A549 (cell line): ENCODE results near the gene SLC24A4. TPM values are rescaled to one million over a fixed set of nuclear protein-coding genes. Genes with fewer than 3 reads are reported as not detected.
A peak's percentile ranks its signal among the peaks of the same experiment; 100 is the strongest.

Experiments
- ATAC-seq, 2 experiments: fragments of 200-7000 bp in 1 of 2; fragments of >200 bp in 1 of 2; cut with Nextera tagmentation in 1 of 2; cut with Tn5 transposase in 1 of 2; 3 replicates each; pipeline versions ENCODE4 v1.8.0 to v1.9.1; 2018 to 2020; ENCODE audit warnings: mild to moderate bottlenecking in 1 of 2, moderate library complexity in 1 of 2
- CTCF ChIA-PET: fragments of 300-600 bp; sonication (Branson Sonifier 250); formaldehyde crosslinking; extraction: SDS; loops from one replicate; lab custom pipeline; 2021; ENCODE audit warnings: antibody characterized with exemption, inconsistent platforms; lab: Yijun Ruan, JAX
- POLR2A ChIA-PET: fragments of 350-600 bp; formaldehyde crosslinking; extraction: SDS; loops from one replicate; lab custom pipeline; 2021; ENCODE audit warnings: antibody characterized with exemption, inconsistent platforms; lab: Yijun Ruan, JAX
- DNase-seq, 2 experiments: peaks; one replicate each; pipeline versions ENCODE4 v3.0.0 to v3.0.0-alpha.2; 2011 to 2016; ENCODE audit warnings: low read depth in 1 of 2, low spot score in 1 of 2
- FAIRE-seq: peaks from 2 replicates; lab custom pipeline; 2011; peaks lifted over from hg19 to GRCh38; lab: Jason Lieb, UNC
- H3K27ac ChIP-seq, 2 experiments: fragments of >200 bp; sonication (Bioruptor Twin); formaldehyde crosslinking; 3 replicates each; pipeline ENCODE4 v1.5.1; 2016 to 2017
- H3K4me1 ChIP-seq: fragments of >200 bp; sonication (Bioruptor Twin); formaldehyde crosslinking; 3 replicates; pipeline ENCODE4 v1.6.1; 2016
- H3K4me2 ChIP-seq: fragments of >200 bp; sonication (Bioruptor Twin); formaldehyde crosslinking; 3 replicates; pipeline ENCODE4 v1.6.1; 2016
- H3K4me3 ChIP-seq: fragments of >200 bp; sonication (Bioruptor Twin); formaldehyde crosslinking; 3 replicates; pipeline ENCODE4 v1.5.1; 2016
- H3K9me3 ChIP-seq: fragments of >200 bp; sonication (Bioruptor Twin); formaldehyde crosslinking; 3 replicates; pipeline ENCODE4 v1.6.1; 2016
- EHMT2 ChIP-seq: fragments of 200-600 bp; sonication (generic); IDR thresholded peaks from 2 replicates; pipeline ENCODE4 v1.6.1; 2016; ENCODE audit warnings: antibody characterized with exemption, low read depth, mild to moderate bottlenecking, moderate library complexity
- EP300 ChIP-seq, 2 experiments: fragments of >200 bp; sonication (Bioruptor Twin); formaldehyde crosslinking; IDR thresholded peaks; 2 replicates in 1 of 2; 3 replicates in 1 of 2; pipeline ENCODE4 v1.6.1; 2016 to 2017
- ESRRA ChIP-seq: fragments of 150-350 bp; IDR thresholded peaks from 2 replicates; pipeline ENCODE4 v1.6.1; 2014; ENCODE audit warnings: mild to moderate bottlenecking, low read length, borderline replicate concordance
- HOXB13 ChIP-seq: fragments of 250-450 bp; sonication (Bioruptor Pico); IDR thresholded peaks from 2 replicates; pipeline ENCODE4 v1.5.0; 2020; ENCODE audit warnings: low read depth, mild to moderate bottlenecking, moderate library complexity
- HOXB5 ChIP-seq: fragments of 250-450 bp; sonication (Bioruptor Pico); IDR thresholded peaks from 2 replicates; pipeline ENCODE4 v1.5.0; 2020; ENCODE audit warnings: mild to moderate bottlenecking, moderate library complexity
- MYC ChIP-seq: IDR thresholded peaks from 2 replicates; pipeline ENCODE4 v1.6.1; 2012; ENCODE audit warnings: mild to moderate bottlenecking, inconsistent platforms, low read length, improper control_type of control experiment, borderline replicate concordance
- RAD21 ChIP-seq, 2 experiments: fragments of >200 bp in 1 of 2; sonication (Bioruptor Twin) in 1 of 2; formaldehyde crosslinking in 1 of 2; IDR thresholded peaks in 1 of 2; conservative IDR thresholded peaks in 1 of 2; 2 replicates in 1 of 2; 3 replicates in 1 of 2; pipeline ENCODE4 v1.6.1; 2012 to 2018; ENCODE audit warnings: inconsistent platforms in 1 of 2
- RCOR1 ChIP-seq: fragments of 150-350 bp; IDR thresholded peaks from 2 replicates; pipeline ENCODE4 v1.6.1; 2014; ENCODE audit warnings: antibody characterized with exemption, low read length, low read depth
- SMC3 ChIP-seq: fragments of >200 bp; sonication (Bioruptor Twin); formaldehyde crosslinking; IDR thresholded peaks from 3 replicates; pipeline ENCODE4 v1.6.1; 2018; ENCODE audit warnings: inconsistent platforms
- ZC3H11A ChIP-seq: fragments of 450-650 bp; IDR thresholded peaks from 2 replicates; pipeline ENCODE4 v1.6.1; 2014; ENCODE audit warnings: antibody characterized with exemption, mild to moderate bottlenecking
- ZSCAN20 ChIP-seq: fragments of 250-450 bp; sonication (Bioruptor Pico); IDR thresholded peaks from 2 replicates; pipeline ENCODE4 v1.8.0; 2022; ENCODE audit warnings: mild to moderate bottlenecking, moderate library complexity
- WGBS: methylation state at CpG from one replicate; pipeline ENCODE4 v1.1.6; 2017; ENCODE audit errors: missing lambda C conversion rate; 5-methylcytosine and 5-hydroxymethylcytosine counted together
- polyA plus RNA-seq, 4 experiments: library from polyadenylated mRNA; depleted of rRNA in 3 of 4; stranded (reverse); fragments of >200 nt; fragmentation: RNase III in 1 of 4; extraction: RNeasy Plus Mini Kit Qiagen cat#74134 plus additional on column Dnase treatment in 1 of 4; gene quantifications; 2 replicates in 3 of 4; 3 replicates in 1 of 4; pipeline ENCODE4 v1.2.3, GENCODE V29; 2011 to 2017
- TF ChIP-seq, protein P1 (sequence below): fragments of >200 bp; sonication (Bioruptor Twin); formaldehyde crosslinking; IDR thresholded peaks from 3 replicates; pipeline ENCODE4 v1.5.1; 2016
- TF ChIP-seq, protein P2 (sequence below): fragments of 150-350 bp; IDR thresholded peaks from 2 replicates; pipeline ENCODE4 v1.6.1; 2014; ENCODE audit warnings: low read depth, mild to moderate bottlenecking, low read length
- TF ChIP-seq, protein P3 (sequence below): IDR thresholded peaks from 2 replicates; pipeline ENCODE4 v1.6.1; 2012; ENCODE audit warnings: low read depth, borderline replicate concordance
- TF ChIP-seq, protein P4 (sequence below): fragments of 250-450 bp; sonication (Bioruptor Pico); IDR thresholded peaks from 2 replicates; pipeline ENCODE4 v1.5.0; 2021; ENCODE audit warnings: mild to moderate bottlenecking, moderate library complexity, borderline replicate concordance

SLC24A4 gene
- polyA plus RNA-seq, 2 of the 4 experiments (the other 2 are of a cell fraction), result 0.05 to 0.19 TPM

DNA sequence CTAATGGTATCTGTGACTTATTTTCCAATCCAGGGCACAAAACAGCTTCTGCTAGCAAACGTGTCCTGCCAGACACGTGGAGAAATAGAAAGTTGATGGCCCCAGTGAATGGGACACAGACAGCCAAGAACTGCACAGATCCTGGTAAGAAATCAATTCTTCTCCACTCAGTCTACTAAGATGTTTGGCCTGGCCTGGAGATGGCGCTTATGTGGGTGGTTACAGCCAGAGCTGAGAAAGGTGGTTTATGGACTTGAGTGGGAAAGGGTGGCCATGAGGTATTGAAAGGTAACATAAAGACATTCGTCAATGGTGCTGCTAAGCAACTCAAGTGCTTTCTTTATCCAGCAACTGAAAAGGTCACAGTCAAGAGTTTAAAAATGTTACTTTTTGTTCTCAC, 2.9 kb downstream of the SLC24A4 start:
- peak in 1 of 2 experiments; percentile 18 for DNase-seq
- TF ChIP-seq MYC (no peak), SMC3 (0 out of 3 replicates have a peak, but pooled peaks have one; percentile 20)
- TF ChIP-seq, protein P1, sequence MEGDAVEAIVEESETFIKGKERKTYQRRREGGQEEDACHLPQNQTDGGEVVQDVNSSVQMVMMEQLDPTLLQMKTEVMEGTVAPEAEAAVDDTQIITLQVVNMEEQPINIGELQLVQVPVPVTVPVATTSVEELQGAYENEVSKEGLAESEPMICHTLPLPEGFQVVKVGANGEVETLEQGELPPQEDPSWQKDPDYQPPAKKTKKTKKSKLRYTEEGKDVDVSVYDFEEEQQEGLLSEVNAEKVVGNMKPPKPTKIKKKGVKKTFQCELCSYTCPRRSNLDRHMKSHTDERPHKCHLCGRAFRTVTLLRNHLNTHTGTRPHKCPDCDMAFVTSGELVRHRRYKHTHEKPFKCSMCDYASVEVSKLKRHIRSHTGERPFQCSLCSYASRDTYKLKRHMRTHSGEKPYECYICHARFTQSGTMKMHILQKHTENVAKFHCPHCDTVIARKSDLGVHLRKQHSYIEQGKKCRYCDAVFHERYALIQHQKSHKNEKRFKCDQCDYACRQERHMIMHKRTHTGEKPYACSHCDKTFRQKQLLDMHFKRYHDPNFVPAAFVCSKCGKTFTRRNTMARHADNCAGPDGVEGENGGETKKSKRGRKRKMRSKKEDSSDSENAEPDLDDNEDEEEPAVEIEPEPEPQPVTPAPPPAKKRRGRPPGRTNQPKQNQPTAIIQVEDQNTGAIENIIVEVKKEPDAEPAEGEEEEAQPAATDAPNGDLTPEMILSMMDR, result 0 out of 3 replicates have a peak, but pooled peaks have one; percentile 11
- WGBS, result 16% methylated on average over 4 of the region's 4 CpGs
- Histone ChIP-seq H3K9me3 (no peaks in the 10 kb centered on the region), H3K4me1 (0 out of 3 replicates have a peak, but pooled peaks cover 4% of the 10 kb centered on the region), H3K4me2 (no peak overlapping the region), H3K27ac (no peak overlapping the region), H3K4me3 (no peak overlapping the region)
- POLR2A ChIA-PET, result no interaction called here
- CTCF ChIA-PET, result interaction anchor here (1.1 to 1.3 kb wide), 2 partner anchors 13 to 459 kb away, joined by 3 read pairs; no protein-coding TSS in a partner anchor
- ATAC-seq, result peak in 1 of 2 experiments; percentile 57; a peak in 3 of 6 replicates
- FAIRE-seq, result no peak

DNA sequence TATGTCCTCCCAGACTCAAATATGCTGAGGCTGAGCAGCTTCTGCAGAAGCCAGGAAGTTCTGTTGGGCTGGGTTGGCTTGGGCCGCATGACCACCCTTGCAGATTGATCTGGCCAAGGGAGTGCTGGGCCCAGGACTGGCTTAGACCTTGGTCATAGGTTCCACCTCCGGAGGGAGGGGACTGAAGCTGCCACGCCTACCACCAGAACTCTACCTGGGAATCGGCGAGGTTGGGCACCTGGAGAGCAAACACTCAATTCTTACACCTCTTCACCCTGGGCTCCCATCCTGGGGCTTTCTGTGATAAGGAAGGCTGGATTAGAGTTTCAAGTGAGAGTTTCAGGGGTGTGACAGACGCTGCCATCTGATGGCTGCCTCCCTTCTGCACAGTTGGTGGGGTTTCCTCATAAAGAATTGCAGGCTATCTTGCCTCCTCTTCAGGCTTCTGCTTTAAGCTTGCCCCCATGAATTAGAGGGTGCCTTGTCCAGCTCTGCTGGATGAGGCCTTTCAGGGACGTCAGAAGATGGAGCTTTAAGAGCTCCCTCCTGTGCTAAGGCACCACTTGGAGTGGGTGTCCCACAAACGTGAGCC, 5.8 kb downstream of the SLC24A4 start:
- TF ChIP-seq EP300 (IDR thresholded peaks at IDR 0.05) (no peak), ESRRA (no peak), RCOR1 (no peak), ZC3H11A (no peak), ZSCAN20 (CRISPR knock-in tag) (no peak), HOXB13 (CRISPR knock-in tag) (no peak), HOXB5 (CRISPR knock-in tag) (no peak), RAD21 (conservative IDR thresholded peaks at IDR 0.05 in 1 of 2, IDR thresholded peaks at IDR 0.05 in 1 of 2) (no peak), EHMT2 (no peak)
- TF ChIP-seq, protein P2, sequence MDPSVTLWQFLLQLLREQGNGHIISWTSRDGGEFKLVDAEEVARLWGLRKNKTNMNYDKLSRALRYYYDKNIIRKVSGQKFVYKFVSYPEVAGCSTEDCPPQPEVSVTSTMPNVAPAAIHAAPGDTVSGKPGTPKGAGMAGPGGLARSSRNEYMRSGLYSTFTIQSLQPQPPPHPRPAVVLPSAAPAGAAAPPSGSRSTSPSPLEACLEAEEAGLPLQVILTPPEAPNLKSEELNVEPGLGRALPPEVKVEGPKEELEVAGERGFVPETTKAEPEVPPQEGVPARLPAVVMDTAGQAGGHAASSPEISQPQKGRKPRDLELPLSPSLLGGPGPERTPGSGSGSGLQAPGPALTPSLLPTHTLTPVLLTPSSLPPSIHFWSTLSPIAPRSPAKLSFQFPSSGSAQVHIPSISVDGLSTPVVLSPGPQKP, result no peak
- TF ChIP-seq, protein P3, sequence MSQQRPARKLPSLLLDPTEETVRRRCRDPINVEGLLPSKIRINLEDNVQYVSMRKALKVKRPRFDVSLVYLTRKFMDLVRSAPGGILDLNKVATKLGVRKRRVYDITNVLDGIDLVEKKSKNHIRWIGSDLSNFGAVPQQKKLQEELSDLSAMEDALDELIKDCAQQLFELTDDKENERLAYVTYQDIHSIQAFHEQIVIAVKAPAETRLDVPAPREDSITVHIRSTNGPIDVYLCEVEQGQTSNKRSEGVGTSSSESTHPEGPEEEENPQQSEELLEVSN, result no peak
- TF ChIP-seq, protein P4, sequence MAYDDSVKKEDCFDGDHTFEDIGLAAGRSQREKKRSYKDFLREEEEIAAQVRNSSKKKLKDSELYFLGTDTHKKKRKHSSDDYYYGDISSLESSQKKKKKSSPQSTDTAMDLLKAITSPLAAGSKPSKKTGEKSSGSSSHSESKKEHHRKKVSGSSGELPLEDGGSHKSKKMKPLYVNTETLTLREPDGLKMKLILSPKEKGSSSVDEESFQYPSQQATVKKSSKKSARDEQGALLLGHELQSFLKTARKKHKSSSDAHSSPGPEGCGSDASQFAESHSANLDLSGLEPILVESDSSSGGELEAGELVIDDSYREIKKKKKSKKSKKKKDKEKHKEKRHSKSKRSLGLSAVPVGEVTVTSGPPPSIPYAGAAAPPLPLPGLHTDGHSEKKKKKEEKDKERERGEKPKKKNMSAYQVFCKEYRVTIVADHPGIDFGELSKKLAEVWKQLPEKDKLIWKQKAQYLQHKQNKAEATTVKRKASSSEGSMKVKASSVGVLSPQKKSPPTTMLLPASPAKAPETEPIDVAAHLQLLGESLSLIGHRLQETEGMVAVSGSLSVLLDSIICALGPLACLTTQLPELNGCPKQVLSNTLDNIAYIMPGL (CRISPR knock-in tag), result no peak
- Histone ChIP-seq H3K4me2 (no peak overlapping the region), H3K4me3 (no peak overlapping the region), H3K4me1 (0 out of 3 replicates have a peak, but pooled peaks cover under 1% of the 10 kb centered on the region), H3K9me3 (no peaks in the 10 kb centered on the region), H3K27ac (no peak overlapping the region)
- ChIA-PET POLR2A (no interaction called here), CTCF (interaction anchor here (0.9 to 1.5 kb wide), 3 partner anchors 18 to 194 kb away, joined by 3 to 4 read pairs (median 3); no protein-coding TSS in a partner anchor)
- FAIRE-seq (no peak), DNase-seq (no peak), ATAC-seq (no peak)
- WGBS, result 67% methylated on average over 8 of the region's 8 CpGs

DNA sequence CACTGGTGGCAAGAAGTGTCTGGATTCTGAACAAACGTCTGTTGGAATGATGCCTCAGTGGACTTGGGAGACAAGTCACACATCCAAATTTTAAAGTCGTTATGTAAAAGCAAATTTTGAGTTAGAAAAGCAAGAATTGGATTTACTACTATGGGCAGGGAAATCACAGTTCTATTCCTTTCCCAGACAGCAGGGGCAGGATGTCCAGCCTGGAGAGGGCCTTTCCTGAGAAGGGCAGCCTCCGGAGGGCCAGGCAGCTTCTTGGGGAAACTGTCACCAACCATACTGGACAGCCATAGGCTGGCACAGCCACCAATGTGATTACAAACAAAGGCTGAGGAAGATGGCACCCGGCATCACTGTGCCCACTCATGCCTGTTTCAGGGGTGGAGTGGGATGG, 11.1 kb downstream of the SLC24A4 start:
- Histone ChIP-seq H3K4me3 (no peak overlapping the region), H3K4me2 (no peak overlapping the region), H3K4me1 (no peaks in the 10 kb centered on the region), H3K9me3 (no peaks in the 10 kb centered on the region), H3K27ac (no peak overlapping the region)
- ChIA-PET CTCF (interaction anchor here (0.8 kb wide), 1 partner anchor 122 kb away, joined by 3 read pairs; no protein-coding TSS in a partner anchor), POLR2A (no interaction called here)
- WGBS, result 46% methylated on average over 4 of the region's 4 CpGs
- ATAC-seq (peak in 1 of 2 experiments; percentile 59; a peak in 3 of 6 replicates), FAIRE-seq (no peak), DNase-seq (no peak)
- no peak for TF ChIP-seq SMC3
